Activated CD4-positive, alpha-beta T cell treated with anti-CD3 and anti-CD28 coated beads for 48 hours (primary cell): ENCODE data around the gene SAMD8.
"Not testable (repeated sequence)": the region's sequence is repeated elsewhere in the genome, so short reads cannot be mapped to it uniquely, and the experiment has no call there.

Experiments
- DNase-seq: peaks from one replicate; pipeline ENCODE4 v3.0.0-alpha.2; 2020

Gene SAMD8

GRCh38 chr10:75108684-75109458 is 2.6 kb upstream of the SAMD8 start:
- DNase-seq, result no peak

GRCh38 chr10:75109459-75109778 is 2.0 kb upstream of the SAMD8 start:
- DNase-seq, result no peak

GRCh38 chr10:75110006-75110632 is 1.3 kb upstream of the SAMD8 start:
- no peak for DNase-seq

GRCh38 chr10:75111907-75112679 is 637 bp downstream of the SAMD8 start:
- DNase-seq, result peak; percentile 61

- DNase-seq, result no peak
Measured at GRCh38 chr10:75115137-75115536, 3.7 kb downstream of the SAMD8 start.

GRCh38 chr10:75116941-75117775 is 5.7 kb downstream of the SAMD8 start:
- DNase-seq, result not testable (repeated sequence)

- DNase-seq, result no peak
Measured at GRCh38 chr10:75117995-75118394, 6.5 kb downstream of the SAMD8 start.

GRCh38 chr10:75119444-75120066 is 8.1 kb downstream of the SAMD8 start:
- DNase-seq, result not testable (repeated sequence)

- no peak for DNase-seq
Measured at GRCh38 chr10:75121322-75121721, 9.9 kb downstream of the SAMD8 start.

- no peak for DNase-seq
Measured at GRCh38 chr10:75122505-75122904, 11.0 kb downstream of the SAMD8 start.

GRCh38 chr10:75123088-75123682 is 11.7 kb downstream of the SAMD8 start:
- DNase-seq, result no peak

- no peak for DNase-seq
Measured at GRCh38 chr10:75126277-75126676, 14.8 kb downstream of the SAMD8 start.

GRCh38 chr10:75127471-75127870 is 16.0 kb downstream of the SAMD8 start:
- DNase-seq, result no peak

GRCh38 chr10:75128985-75129384 is 17.5 kb downstream of the SAMD8 start:
- DNase-seq, result not testable (repeated sequence)

- DNase-seq, result no peak
Measured at GRCh38 chr10:75129537-75129936, 18.1 kb downstream of the SAMD8 start.

- not testable (repeated sequence) for DNase-seq
Measured at GRCh38 chr10:75133701-75134100, 22.2 kb downstream of the SAMD8 start.

GRCh38 chr10:75136346-75136745 is 24.9 kb downstream of the SAMD8 start:
- no peak for DNase-seq

- peak; percentile 61 for DNase-seq
Measured at GRCh38 chr10:75137533-75138438, 26.3 kb downstream of the SAMD8 start.

- no peak for DNase-seq
Measured at GRCh38 chr10:75140246-75140645, 28.8 kb downstream of the SAMD8 start.

GRCh38 chr10:75143353-75143752 is 31.9 kb downstream of the SAMD8 start:
- DNase-seq, result no peak

GRCh38 chr10:75145590-75145989 is 34.1 kb downstream of the SAMD8 start:
- DNase-seq, result no peak
